Neural progenitor cell (in vitro differentiated cells): ENCODE data around the gene B9D1. TPM values are rescaled to one million over a fixed set of nuclear protein-coding genes. Genes with fewer than 3 reads are reported as not detected.

ENCODE experiments used
- DNase-seq: peaks from one replicate; pipeline ENCODE4 v3.0.0-alpha.2; 2016; ENCODE audit warnings: low spot score
- H2AFZ ChIP-seq: fragments of 200-600 bp; sonication (generic); replicated peaks from 2 replicates; pipeline ENCODE4 v1.6.1; 2016; ENCODE audit warnings: antibody characterized with exemption
- H3F3A ChIP-seq: fragments of 200-600 bp; sonication (generic); 2 replicates; pipeline ENCODE4 v1.6.1; 2016; ENCODE audit warnings: antibody characterized with exemption, low read depth
- H3K27ac ChIP-seq: fragments of 200-600 bp; sonication (generic); 2 replicates; pipeline ENCODE4 v1.5.1; 2016; ENCODE audit warnings: mild to moderate bottlenecking
- H3K27me3 ChIP-seq: fragments of 200-600 bp; sonication (generic); 2 replicates; pipeline ENCODE4 v1.6.1; 2016; ENCODE audit warnings: mild to moderate bottlenecking, moderate library complexity
- H3K36me3 ChIP-seq: fragments of 200-600 bp; sonication (generic); 2 replicates; pipeline ENCODE4 v1.5.1; 2016
- H3K4me1 ChIP-seq: fragments of 200-600 bp; sonication (generic); 2 replicates; pipeline ENCODE4 v1.6.1; 2016; ENCODE audit warnings: mixed run types
- H3K4me2 ChIP-seq: fragments of 200-600 bp; sonication (generic); 2 replicates; pipeline ENCODE4 v1.6.1; 2016
- H3K4me3 ChIP-seq: fragments of 200-600 bp; sonication (generic); 2 replicates; pipeline ENCODE4 v1.5.1; 2016
- H3K79me2 ChIP-seq: fragments of 200-600 bp; sonication (generic); 2 replicates; pipeline ENCODE4 v1.6.1; 2016; ENCODE audit warnings: low read depth
- H3K9ac ChIP-seq: fragments of 200-600 bp; sonication (generic); 2 replicates; pipeline ENCODE4 v1.6.1; 2016
- H3K9me3 ChIP-seq: fragments of 200-600 bp; sonication (generic); 2 replicates; pipeline ENCODE4 v1.5.1; 2016; ENCODE audit warnings: low read depth
- H4K20me1 ChIP-seq: fragments of 200-600 bp; sonication (generic); 2 replicates; pipeline ENCODE4 v1.6.1; 2016; ENCODE audit warnings: low read depth
- H3K27ac Mint-ChIP-seq: 3 replicates; pipeline ENCODE4 v1.8.0; 2021; ENCODE audit warnings: mixed read lengths
- H3K27me3 Mint-ChIP-seq: 2 replicates; pipeline ENCODE4 v1.8.0; 2022; ENCODE audit warnings: low read depth, mild to moderate bottlenecking, inconsistent platforms, moderate library complexity, mixed read lengths; ENCODE audit not compliant: insufficient read depth
- H3K36me3 Mint-ChIP-seq: 3 replicates; pipeline ENCODE4 v1.8.0; 2021; ENCODE audit warnings: mixed read lengths
- H3K4me1 Mint-ChIP-seq: 3 replicates; pipeline ENCODE4 v1.8.0; 2021; ENCODE audit warnings: mixed read lengths
- H3K4me3 Mint-ChIP-seq: 3 replicates; pipeline ENCODE4 v1.8.0; 2021; ENCODE audit warnings: mild to moderate bottlenecking, moderate library complexity, mixed read lengths
- H3K9me3 Mint-ChIP-seq: 3 replicates; pipeline ENCODE4 v1.8.0; 2020; ENCODE audit warnings: mixed read lengths
- EZH2 ChIP-seq: fragments of 200-600 bp; sonication (generic); IDR thresholded peaks from 2 replicates; pipeline ENCODE4 v1.6.1; 2017; ENCODE audit warnings: antibody characterized with exemption, mild to moderate bottlenecking, moderate library complexity
- EZH2phosphoT487 ChIP-seq: fragments of 200-600 bp; sonication (generic); IDR thresholded peaks from 2 replicates; pipeline ENCODE4 v1.6.1; 2017; ENCODE audit warnings: antibody characterized with exemption
- total RNA-seq: library from RNA; depleted of rRNA; stranded (reverse); fragments of >200 nt; gene quantifications from 2 replicates; pipeline ENCODE4 v1.2.3, GENCODE V29; 2015; ENCODE audit warnings: low replicate concordance
- TF ChIP-seq, protein P1 (sequence below): fragments of 200-600 bp; sonication (generic); IDR thresholded peaks from 2 replicates; pipeline ENCODE4 v1.5.1; 2017; ENCODE audit warnings: antibody characterized with exemption, mild to moderate bottlenecking

Gene B9D1
- total RNA-seq, 1 donor from 2014 or later: 15.1 TPM

DNA sequence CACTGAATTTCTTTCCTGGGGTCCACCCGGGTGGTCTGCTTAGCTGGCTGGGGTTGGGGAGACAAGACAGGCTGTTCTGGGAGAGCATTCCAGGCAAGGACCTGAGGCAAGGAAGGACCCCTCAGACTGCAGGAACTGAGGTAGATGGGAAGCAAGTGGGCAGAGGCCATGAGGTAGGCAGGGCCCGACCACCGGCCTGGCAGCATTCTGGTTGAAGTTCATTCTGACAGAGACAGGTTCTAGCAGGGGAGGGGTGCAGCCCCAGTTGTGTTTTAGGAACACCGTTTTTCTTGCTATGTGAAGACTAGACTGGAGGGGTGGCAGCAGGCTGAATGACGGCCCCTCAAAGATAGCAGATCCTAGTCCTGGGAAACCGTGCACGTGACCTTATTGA lies 17.5 kb downstream of the B9D1 start:
- Histone ChIP-seq H3K4me3 (no peak overlapping the region), H3K4me2 (no peak overlapping the region), H3K79me2 (no peaks in the 10 kb centered on the region), H3K9ac (no peak overlapping the region), H4K20me1 (no peaks in the 10 kb centered on the region), H3K27me3 (no peaks in the 10 kb centered on the region), H3F3A (peaks cover 4% of the 10 kb centered on the region), H3K9me3 (no peaks in the 10 kb centered on the region), H3K27ac (no peak overlapping the region), H2AFZ (no peak overlapping the region), H3K36me3 (no peaks in the 10 kb centered on the region), H3K4me1 (peaks cover 6% of the 10 kb centered on the region)
- H3K27me3 Mint-ChIP-seq: peaks cover 3% of the 10 kb centered on the region
- no peak overlapping the region for H3K4me3 Mint-ChIP-seq
- no peak overlapping the region for H3K27ac Mint-ChIP-seq
- peaks cover 22% of the 10 kb centered on the region for H3K4me1 Mint-ChIP-seq
- H3K9me3 Mint-ChIP-seq: no peaks in the 10 kb centered on the region
- TF ChIP-seq EZH2phosphoT487 (no peak), EZH2 (no peak)
- TF ChIP-seq, protein P1, sequence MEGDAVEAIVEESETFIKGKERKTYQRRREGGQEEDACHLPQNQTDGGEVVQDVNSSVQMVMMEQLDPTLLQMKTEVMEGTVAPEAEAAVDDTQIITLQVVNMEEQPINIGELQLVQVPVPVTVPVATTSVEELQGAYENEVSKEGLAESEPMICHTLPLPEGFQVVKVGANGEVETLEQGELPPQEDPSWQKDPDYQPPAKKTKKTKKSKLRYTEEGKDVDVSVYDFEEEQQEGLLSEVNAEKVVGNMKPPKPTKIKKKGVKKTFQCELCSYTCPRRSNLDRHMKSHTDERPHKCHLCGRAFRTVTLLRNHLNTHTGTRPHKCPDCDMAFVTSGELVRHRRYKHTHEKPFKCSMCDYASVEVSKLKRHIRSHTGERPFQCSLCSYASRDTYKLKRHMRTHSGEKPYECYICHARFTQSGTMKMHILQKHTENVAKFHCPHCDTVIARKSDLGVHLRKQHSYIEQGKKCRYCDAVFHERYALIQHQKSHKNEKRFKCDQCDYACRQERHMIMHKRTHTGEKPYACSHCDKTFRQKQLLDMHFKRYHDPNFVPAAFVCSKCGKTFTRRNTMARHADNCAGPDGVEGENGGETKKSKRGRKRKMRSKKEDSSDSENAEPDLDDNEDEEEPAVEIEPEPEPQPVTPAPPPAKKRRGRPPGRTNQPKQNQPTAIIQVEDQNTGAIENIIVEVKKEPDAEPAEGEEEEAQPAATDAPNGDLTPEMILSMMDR: no peak
- DNase-seq: no peak
- peaks cover 3% of the 10 kb centered on the region for H3K36me3 Mint-ChIP-seq

DNA sequence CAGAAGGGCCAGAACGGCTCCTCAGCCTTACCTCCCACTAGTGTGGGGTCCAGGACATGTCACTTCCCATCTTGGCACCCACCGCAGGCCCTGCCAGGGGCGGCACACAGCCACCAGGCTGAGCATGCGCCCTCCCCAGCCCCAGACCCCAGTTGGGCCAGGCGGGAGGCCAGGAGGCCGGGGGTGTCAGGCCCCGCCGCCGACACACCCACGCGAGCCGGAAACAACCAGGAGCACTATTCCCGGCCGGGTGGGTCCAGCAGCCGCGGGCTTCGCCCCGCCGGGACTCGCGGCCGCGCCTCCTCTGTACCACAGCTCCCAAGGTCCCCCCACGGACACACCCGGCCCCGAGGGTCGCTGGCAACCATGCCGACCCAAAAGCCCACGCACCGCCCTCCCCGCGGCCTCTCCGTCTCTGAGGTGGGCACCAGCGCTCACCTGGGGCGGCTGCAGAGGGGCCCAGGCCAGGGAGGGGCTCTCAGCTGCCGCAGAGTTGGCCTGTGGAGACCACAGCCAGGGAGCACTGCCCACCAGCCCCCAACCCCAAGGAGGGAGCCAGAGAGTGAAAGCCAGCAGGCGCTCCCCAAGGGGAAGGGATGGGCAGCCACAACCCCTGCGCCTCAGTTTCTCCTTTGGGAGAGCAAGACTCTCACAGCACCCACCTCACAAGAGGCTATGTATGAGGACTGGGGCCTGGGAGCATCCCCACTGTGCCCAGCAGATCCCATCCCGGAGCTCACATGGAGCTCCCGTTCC lies 18.0 kb downstream of the B9D1 start:
- H3K4me3 ChIP-seq: no peak overlapping the region
- no peak overlapping the region for H2AFZ ChIP-seq
- no peak for TF ChIP-seq EZH2phosphoT487
- TF ChIP-seq, protein P1: no peak
- no peak for TF ChIP-seq EZH2
- Mint-ChIP-seq H3K9me3 (no peaks in the 10 kb centered on the region), H3K4me3 (no peak overlapping the region), H3K27ac (no peak overlapping the region), H3K36me3 (peaks cover 5% of the 10 kb centered on the region), H3K27me3 (peaks cover 3% of the 10 kb centered on the region), H3K4me1 (peaks cover 23% of the 10 kb centered on the region)
- no peaks in the 10 kb centered on the region for H4K20me1 ChIP-seq
- H3K9me3 ChIP-seq: no peaks in the 10 kb centered on the region
- no peaks in the 10 kb centered on the region for H3K79me2 ChIP-seq
- H3K9ac ChIP-seq: no peak overlapping the region
- H3F3A ChIP-seq: peaks cover 4% of the 10 kb centered on the region
- H3K27ac ChIP-seq: no peak overlapping the region
- no peaks in the 10 kb centered on the region for H3K27me3 ChIP-seq
- no peak overlapping the region for H3K4me2 ChIP-seq
- H3K4me1 ChIP-seq: peaks cover 6% of the 10 kb centered on the region
- no peaks in the 10 kb centered on the region for H3K36me3 ChIP-seq
- no peak for DNase-seq

DNA sequence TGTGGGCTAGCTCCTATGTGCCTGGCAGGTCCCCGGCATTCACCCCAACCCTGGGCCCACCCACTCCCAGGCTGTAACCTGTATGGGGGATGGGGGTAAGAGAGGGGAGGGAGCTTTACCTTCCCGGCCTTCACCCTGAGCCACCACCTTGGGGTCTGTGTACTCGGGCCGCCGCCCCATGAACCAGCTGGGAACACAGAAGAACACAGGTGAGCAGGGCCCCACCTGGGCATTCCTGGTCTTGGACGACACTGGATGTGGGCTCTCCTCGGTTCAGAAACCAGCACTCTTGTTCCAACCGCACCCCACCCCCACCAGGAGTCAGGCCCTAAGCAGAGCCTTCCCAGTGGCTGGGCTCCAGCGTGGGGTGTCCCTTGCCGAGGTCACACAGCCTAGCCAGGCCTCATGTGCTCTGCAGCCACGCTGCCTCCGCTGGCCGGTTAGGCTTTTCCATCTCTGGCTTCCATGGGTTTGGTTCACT lies 18.8 kb downstream of the B9D1 start:
- no peak for TF ChIP-seq EZH2phosphoT487
- TF ChIP-seq EZH2: no peak
- TF ChIP-seq, protein P1: peak; percentile 8
- peaks cover 5% of the 10 kb centered on the region for H3K36me3 Mint-ChIP-seq
- peaks cover 6% of the 10 kb centered on the region for H3K4me1 ChIP-seq

More for the DNA sequence above, 18.8 kb downstream of the B9D1 start:
- Histone ChIP-seq H3K79me2 (no peaks in the 10 kb centered on the region), H3K27me3 (no peaks in the 10 kb centered on the region), H3K27ac (no peak overlapping the region), H3K9me3 (no peaks in the 10 kb centered on the region), H3K36me3 (no peaks in the 10 kb centered on the region), H3K4me3 (no peak overlapping the region), H2AFZ (no peak overlapping the region), H3K4me2 (no peak overlapping the region), H3K9ac (no peak overlapping the region), H3F3A (peaks cover 4% of the 10 kb centered on the region), H4K20me1 (no peaks in the 10 kb centered on the region)
- peaks cover 3% of the 10 kb centered on the region for H3K27me3 Mint-ChIP-seq
- no peak overlapping the region for H3K4me3 Mint-ChIP-seq
- H3K27ac Mint-ChIP-seq: no peak overlapping the region
- DNase-seq: no peak
- peaks cover 31% of the 10 kb centered on the region for H3K4me1 Mint-ChIP-seq
- no peaks in the 10 kb centered on the region for H3K9me3 Mint-ChIP-seq
